ENCODE results near the gene AGBL4. TPM values are rescaled to one million over a fixed set of nuclear protein-coding genes. Genes with fewer than 3 reads are reported as not detected.

Gene AGBL4
- total RNA-seq, 3 donors from 2014 or later = 1.3 to 1.9 (median 1.8) TPM

DNA sequence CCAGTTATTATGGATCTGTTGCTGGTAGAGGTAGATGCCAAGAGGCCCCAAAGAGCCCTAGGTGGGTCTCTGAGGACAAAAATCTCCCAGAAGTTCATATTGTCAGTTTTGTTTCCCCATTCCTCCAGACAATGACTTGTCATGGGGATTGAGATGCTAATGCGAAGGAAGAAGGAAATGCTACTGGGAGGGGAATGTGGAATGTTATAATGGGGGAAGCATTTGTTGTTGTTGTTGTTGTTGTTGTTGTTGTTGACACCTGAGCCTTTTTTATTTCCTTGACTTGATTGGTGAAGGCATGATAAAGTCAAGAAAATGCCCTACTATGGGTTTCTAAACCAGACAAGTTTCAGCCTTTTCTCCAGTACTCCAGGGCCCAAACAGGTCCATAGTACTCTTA lies 1356.0 kb downstream of the AGBL4 start:
- Histone ChIP-seq H3K27ac (no peak overlapping the region), H3K36me3 (no peaks in the 10 kb centered on the region), H3K4me3 (no peak overlapping the region), H3K27me3 (no peaks in the 10 kb centered on the region), H3K4me1 (no peaks in the 10 kb centered on the region), H3K9me3 (no peaks in the 10 kb centered on the region)
- no peak for TF ChIP-seq POLR2A (IDR thresholded peaks at IDR 0.05)
- TF ChIP-seq, protein P1, sequence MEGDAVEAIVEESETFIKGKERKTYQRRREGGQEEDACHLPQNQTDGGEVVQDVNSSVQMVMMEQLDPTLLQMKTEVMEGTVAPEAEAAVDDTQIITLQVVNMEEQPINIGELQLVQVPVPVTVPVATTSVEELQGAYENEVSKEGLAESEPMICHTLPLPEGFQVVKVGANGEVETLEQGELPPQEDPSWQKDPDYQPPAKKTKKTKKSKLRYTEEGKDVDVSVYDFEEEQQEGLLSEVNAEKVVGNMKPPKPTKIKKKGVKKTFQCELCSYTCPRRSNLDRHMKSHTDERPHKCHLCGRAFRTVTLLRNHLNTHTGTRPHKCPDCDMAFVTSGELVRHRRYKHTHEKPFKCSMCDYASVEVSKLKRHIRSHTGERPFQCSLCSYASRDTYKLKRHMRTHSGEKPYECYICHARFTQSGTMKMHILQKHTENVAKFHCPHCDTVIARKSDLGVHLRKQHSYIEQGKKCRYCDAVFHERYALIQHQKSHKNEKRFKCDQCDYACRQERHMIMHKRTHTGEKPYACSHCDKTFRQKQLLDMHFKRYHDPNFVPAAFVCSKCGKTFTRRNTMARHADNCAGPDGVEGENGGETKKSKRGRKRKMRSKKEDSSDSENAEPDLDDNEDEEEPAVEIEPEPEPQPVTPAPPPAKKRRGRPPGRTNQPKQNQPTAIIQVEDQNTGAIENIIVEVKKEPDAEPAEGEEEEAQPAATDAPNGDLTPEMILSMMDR (IDR thresholded peaks at IDR 0.05) = no peak
- no peak for TF ChIP-seq POLR2AphosphoS5 (IDR thresholded peaks at IDR 0.05)
- intact Hi-C loops (cut with DNase I; ENCODE audit: low total_unique reads) = no loop called here
- DNase-seq (ENCODE audit: low spot score in 2 of 2) = no peak

DNA sequence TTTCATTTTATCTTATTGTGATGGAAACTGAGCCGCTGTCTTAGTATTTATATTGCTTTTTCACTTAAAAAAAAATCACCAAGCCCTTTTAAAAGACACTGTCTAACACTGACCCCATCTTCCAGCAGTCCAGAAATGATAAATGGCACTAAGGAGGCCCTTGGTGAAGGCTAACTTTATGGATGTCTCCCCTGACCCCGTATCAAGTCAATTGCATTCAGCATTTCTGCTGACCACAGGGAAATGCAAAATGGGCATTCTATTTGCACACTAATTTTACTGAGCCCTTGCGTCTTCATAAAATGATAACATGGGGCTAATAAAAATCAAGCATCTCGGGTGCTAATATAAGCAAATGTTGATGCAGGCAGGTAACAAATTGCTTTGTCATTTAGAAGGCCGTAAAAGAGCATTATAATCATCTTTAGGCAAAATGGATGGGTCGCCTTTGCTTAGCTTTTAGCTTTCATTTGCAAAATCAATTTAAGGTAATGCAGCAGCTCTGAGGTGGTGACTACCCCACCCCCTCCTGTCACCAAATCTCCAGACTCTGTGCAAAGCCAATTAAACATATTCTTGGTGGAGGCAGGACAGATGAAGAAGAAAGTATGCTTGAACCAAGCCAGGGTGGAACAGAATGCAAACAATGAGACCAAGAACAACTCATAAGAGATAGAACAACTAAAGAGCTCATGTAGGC lies 1357.9 kb downstream of the AGBL4 start:
- H3K4me3 ChIP-seq = no peak overlapping the region
- no peak for TF ChIP-seq POLR2AphosphoS5 (IDR thresholded peaks at IDR 0.05)
- no peak for TF ChIP-seq POLR2A (IDR thresholded peaks at IDR 0.05)
- no peaks in the 10 kb centered on the region for H3K9me3 ChIP-seq
- no peaks in the 10 kb centered on the region for H3K4me1 ChIP-seq
- intact Hi-C loops (cut with DNase I; ENCODE audit: low total_unique reads) = loop anchor here (2.0 kb wide), 1 partner anchor 51 kb away; no protein-coding TSS in a partner anchor
- no peaks in the 10 kb centered on the region for H3K27me3 ChIP-seq
- H3K27ac ChIP-seq = no peak overlapping the region
- no peak for DNase-seq (ENCODE audit: low spot score in 2 of 2)
- H3K36me3 ChIP-seq = no peaks in the 10 kb centered on the region

DNA sequence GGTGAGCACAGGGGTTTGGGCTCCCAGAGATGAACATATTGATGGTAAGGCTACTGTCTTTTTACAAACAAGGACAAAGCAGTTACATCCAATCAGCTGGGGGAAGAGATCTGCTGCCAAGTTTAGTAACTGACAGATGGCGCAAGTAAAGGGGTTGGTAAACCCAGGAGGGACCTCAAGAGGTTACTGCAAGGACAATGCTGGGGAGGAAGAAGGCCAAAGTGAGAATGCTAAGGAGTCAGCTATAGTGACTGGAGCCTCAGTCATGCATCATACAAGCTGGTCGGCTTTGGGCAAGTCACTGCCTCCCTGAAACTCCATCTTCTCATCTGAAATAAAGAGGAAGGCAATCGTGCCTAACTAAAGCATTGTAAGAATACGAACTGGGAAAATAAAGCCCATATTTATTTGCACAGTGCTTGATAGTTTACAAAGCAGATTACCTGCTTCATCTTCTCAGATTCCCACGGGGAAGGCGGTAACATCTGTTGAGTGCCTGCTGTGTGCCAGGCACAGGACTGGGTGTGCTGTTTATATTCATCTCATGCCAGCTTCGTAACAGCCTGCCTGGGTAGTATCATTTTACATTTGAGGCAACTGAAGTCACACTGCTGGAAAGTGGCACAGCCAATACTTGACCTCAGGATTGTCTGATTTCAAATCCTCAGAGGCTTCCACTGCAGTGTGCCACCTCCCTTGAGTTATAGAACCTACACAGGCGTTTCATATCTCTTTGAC lies 1361.9 kb downstream of the AGBL4 start:
- H3K4me1 ChIP-seq = no peaks in the 10 kb centered on the region
- H3K4me3 ChIP-seq = no peak overlapping the region
- no peak for DNase-seq (ENCODE audit: low spot score in 2 of 2)
- TF ChIP-seq, protein P1 (IDR thresholded peaks at IDR 0.05) = no peak
- TF ChIP-seq POLR2AphosphoS5 (IDR thresholded peaks at IDR 0.05) = no peak
- no peak for TF ChIP-seq POLR2A (IDR thresholded peaks at IDR 0.05)
- no peaks in the 10 kb centered on the region for H3K9me3 ChIP-seq
- H3K27ac ChIP-seq = no peak overlapping the region
- intact Hi-C loops (cut with DNase I; ENCODE audit: low total_unique reads) = no loop called here
- H3K27me3 ChIP-seq = no peaks in the 10 kb centered on the region
- no peaks in the 10 kb centered on the region for H3K36me3 ChIP-seq

DNA sequence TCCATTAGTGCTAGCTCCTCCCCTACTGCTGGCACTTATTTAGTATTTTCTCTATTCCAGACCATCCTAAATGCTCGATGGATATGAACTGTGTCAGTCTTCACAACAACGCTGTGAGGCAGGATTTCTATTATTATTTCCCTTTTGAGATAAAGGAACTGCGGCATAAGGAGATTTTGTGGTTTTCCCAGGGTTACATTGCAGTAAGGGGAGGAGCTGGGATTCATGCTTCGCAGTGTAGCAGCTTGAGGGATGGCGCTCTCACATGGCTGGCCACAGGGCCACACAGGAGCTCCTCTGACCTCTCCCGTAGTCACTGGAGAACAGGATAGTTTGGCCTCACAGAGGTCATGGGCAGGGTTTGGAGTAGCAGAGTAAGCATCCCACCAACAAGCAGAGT lies 1364.0 kb downstream of the AGBL4 start:
- no peaks in the 10 kb centered on the region for H3K9me3 ChIP-seq
- no peak overlapping the region for H3K4me3 ChIP-seq
- H3K36me3 ChIP-seq = no peaks in the 10 kb centered on the region
- intact Hi-C loops (cut with DNase I; ENCODE audit: low total_unique reads) = loop anchor here (1.0 kb wide), 1 partner anchor 10 kb away; no protein-coding TSS in a partner anchor
- TF ChIP-seq, protein P1 (IDR thresholded peaks at IDR 0.05) = no peak
- no peak for TF ChIP-seq POLR2AphosphoS5 (IDR thresholded peaks at IDR 0.05)
- no peak for TF ChIP-seq POLR2A (IDR thresholded peaks at IDR 0.05)
- H3K27me3 ChIP-seq = no peaks in the 10 kb centered on the region
- no peak for DNase-seq (ENCODE audit: low spot score in 2 of 2)
- no peaks in the 10 kb centered on the region for H3K4me1 ChIP-seq
- H3K27ac ChIP-seq = no peak overlapping the region

DNA sequence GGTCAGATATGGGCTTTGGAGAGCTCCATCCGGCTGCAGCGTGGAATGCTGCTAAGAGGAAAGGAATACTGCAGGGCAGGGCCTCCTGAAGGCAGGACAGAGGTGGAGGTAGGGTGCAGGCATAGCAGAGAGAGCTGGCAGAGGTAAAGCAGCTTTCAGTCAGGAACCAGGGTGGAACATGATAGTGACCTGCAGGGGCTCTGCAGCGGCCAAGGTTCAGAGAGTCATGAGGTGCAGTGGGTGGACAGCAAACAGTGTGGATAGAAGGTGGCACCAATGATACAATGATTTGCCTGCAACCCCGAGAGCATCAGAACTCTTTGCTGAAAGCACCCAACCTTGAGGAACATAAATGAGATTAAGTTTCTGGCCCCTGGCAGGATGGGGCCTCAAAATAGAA lies 1366.3 kb downstream of the AGBL4 start:
- H3K4me3 ChIP-seq = no peak overlapping the region
- no peaks in the 10 kb centered on the region for H3K9me3 ChIP-seq
- no peaks in the 10 kb centered on the region for H3K4me1 ChIP-seq
- H3K27ac ChIP-seq = no peak overlapping the region
- TF ChIP-seq POLR2A (IDR thresholded peaks at IDR 0.05) (no peak), POLR2AphosphoS5 (IDR thresholded peaks at IDR 0.05) (no peak)
- TF ChIP-seq, protein P1 (IDR thresholded peaks at IDR 0.05) = no peak
- intact Hi-C loops (cut with DNase I; ENCODE audit: low total_unique reads) = no loop called here
- H3K27me3 ChIP-seq = no peaks in the 10 kb centered on the region
- no peaks in the 10 kb centered on the region for H3K36me3 ChIP-seq
- no peak for DNase-seq (ENCODE audit: low spot score in 2 of 2)

Measured in breast epithelium (tissue), 4 donors.